Measurements from ENCODE around the gene INTS7. TPM values are rescaled to one million over a fixed set of nuclear protein-coding genes. Genes with fewer than 3 reads are reported as not detected.

INTS7 gene
- polyA plus RNA-seq, 1 of the 3 experiments (the other 2 are of a cell fraction) = 8.7 TPM

- H3K79me2 ChIP-seq (ENCODE audit: insufficient read depth) = peaks cover 86% of the 10 kb centered on the region
- no peak for TF ChIP-seq FOXM1 (IDR thresholded peaks at IDR 0.05; ENCODE audit: low read depth)
- no peak for TF ChIP-seq TEAD4 (IDR thresholded peaks at IDR 0.05; ENCODE audit: borderline replicate concordance, insufficient read depth)
- TF ChIP-seq MEF2A (IDR thresholded peaks at IDR 0.05; ENCODE audit: borderline replicate concordance, low read depth) = no peak
- TF ChIP-seq RXRA (IDR thresholded peaks at IDR 0.05; ENCODE audit: borderline replicate concordance, low read depth) = no peak
- TF ChIP-seq GABPA (IDR thresholded peaks at IDR 0.05; ENCODE audit: low read depth) = no peak
- TF ChIP-seq FOXJ3 (CRISPR knock-in tag; IDR thresholded peaks at IDR 0.05) = no peak
- no peak for TF ChIP-seq MXI1 (IDR thresholded peaks at IDR 0.05; ENCODE audit: low read depth, low read length)
- peaks cover 0 to 8% of the 10 kb centered on the region in 2 experiments for H3K36me3 ChIP-seq (replicated peaks in 1 of 2; ENCODE audit: control insufficient read depth in 1 of 2, insufficient read depth in 2 of 2, low read length in 1 of 2)
- ChIA-PET CTCF (interaction anchor here (1.0 to 4.4 kb wide), 5 partner anchors 13 to 359 kb away, joined by 5 to 14 read pairs (median 9); no protein-coding TSS in a partner anchor), POLR2A (no interaction called here)
- no peak overlapping the region for H3K27ac ChIP-seq (ENCODE audit: low read depth in 2 of 2, low read length in 1 of 2)
- no peak for DNase-seq
- no peaks in the 10 kb centered on the region; the same call in 1 of the 2 replicates for H4K20me1 ChIP-seq (ENCODE audit: insufficient read depth)
- no peaks in the 10 kb centered on the region for H3K9me3 ChIP-seq
- no peak overlapping the region for H3K4me3 ChIP-seq (ENCODE audit: low read depth in 2 of 2, low read length in 1 of 2)
- no peaks in the 10 kb centered on the region for H3K9me2 ChIP-seq
- peaks cover 2% of the 10 kb centered on the region for H3F3A ChIP-seq (replicated peaks; ENCODE audit: insufficient read depth)
- peaks cover 0 to 17% of the 10 kb centered on the region in 2 experiments; a peak in 3 of 4 replicates for H3K4me1 ChIP-seq (ENCODE audit: control insufficient read depth in 1 of 2, insufficient read depth in 2 of 2, low read depth in 1 of 2, low read length in 1 of 2)
- H3K4me2 ChIP-seq = no peak overlapping the region
- no peaks in the 10 kb centered on the region for H3K27me3 ChIP-seq (ENCODE audit: insufficient read depth)
- H2AFZ ChIP-seq (ENCODE audit: low read depth) = no peak overlapping the region; the same call in 1 of the 2 replicates
- 88% methylated on average over 2 of the region's 2 CpGs for WGBS (ENCODE audit: low lambda C conversion rate)
- H3K9ac ChIP-seq = no peak overlapping the region
These were observed 4.3 kb upstream of the INTS7 start for GRCh38 chr1:212039622-212040021.

GRCh38 chr1:212037900-212038299 lies 2.5 kb upstream of the INTS7 start:
- CTCF ChIA-PET = interaction anchor here (1.3 to 1.9 kb wide), 2 partner anchors 357 to 418 kb away, joined by 4 to 9 read pairs; no protein-coding TSS in a partner anchor
- peak overlapping the region; percentile 93 for H2AFZ ChIP-seq (ENCODE audit: low read depth)
- 51% methylated on average over 3 of the region's 3 CpGs for WGBS (ENCODE audit: low lambda C conversion rate)
- TF ChIP-seq EZH2phosphoT487 (IDR thresholded peaks at IDR 0.05; ENCODE audit: borderline replicate concordance, low read depth) = no peak
- TF ChIP-seq USF2 (IDR thresholded peaks at IDR 0.05; ENCODE audit: borderline replicate concordance, low read depth, low read length) = no peak
- no peak for TF ChIP-seq TAF1 (IDR thresholded peaks at IDR 0.05; ENCODE audit: borderline replicate concordance, low read depth, low read length)
- TF ChIP-seq CHD2 (IDR thresholded peaks at IDR 0.05; ENCODE audit: low read length, partially characterized antibody) = no peak
- no peak for TF ChIP-seq YY1 (IDR thresholded peaks at IDR 0.05; ENCODE audit: low read depth)
- TF ChIP-seq, protein P1, sequence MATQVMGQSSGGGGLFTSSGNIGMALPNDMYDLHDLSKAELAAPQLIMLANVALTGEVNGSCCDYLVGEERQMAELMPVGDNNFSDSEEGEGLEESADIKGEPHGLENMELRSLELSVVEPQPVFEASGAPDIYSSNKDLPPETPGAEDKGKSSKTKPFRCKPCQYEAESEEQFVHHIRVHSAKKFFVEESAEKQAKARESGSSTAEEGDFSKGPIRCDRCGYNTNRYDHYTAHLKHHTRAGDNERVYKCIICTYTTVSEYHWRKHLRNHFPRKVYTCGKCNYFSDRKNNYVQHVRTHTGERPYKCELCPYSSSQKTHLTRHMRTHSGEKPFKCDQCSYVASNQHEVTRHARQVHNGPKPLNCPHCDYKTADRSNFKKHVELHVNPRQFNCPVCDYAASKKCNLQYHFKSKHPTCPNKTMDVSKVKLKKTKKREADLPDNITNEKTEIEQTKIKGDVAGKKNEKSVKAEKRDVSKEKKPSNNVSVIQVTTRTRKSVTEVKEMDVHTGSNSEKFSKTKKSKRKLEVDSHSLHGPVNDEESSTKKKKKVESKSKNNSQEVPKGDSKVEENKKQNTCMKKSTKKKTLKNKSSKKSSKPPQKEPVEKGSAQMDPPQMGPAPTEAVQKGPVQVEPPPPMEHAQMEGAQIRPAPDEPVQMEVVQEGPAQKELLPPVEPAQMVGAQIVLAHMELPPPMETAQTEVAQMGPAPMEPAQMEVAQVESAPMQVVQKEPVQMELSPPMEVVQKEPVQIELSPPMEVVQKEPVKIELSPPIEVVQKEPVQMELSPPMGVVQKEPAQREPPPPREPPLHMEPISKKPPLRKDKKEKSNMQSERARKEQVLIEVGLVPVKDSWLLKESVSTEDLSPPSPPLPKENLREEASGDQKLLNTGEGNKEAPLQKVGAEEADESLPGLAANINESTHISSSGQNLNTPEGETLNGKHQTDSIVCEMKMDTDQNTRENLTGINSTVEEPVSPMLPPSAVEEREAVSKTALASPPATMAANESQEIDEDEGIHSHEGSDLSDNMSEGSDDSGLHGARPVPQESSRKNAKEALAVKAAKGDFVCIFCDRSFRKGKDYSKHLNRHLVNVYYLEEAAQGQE (IDR thresholded peaks at IDR 0.05; ENCODE audit: low read depth, low read length) = no peak
- TF ChIP-seq JUND (IDR thresholded peaks at IDR 0.05) = no peak
- no peak for TF ChIP-seq SIN3A (IDR thresholded peaks at IDR 0.05; ENCODE audit: borderline replicate concordance, low read depth, low read length)
- no peak for TF ChIP-seq EP300 (IDR thresholded peaks at IDR 0.05; ENCODE audit: borderline replicate concordance in 1 of 2, low read depth in 1 of 2, low read length in 1 of 2)
- TF ChIP-seq RFX5 (IDR thresholded peaks at IDR 0.05; ENCODE audit: low read length) = no peak
- no peak for TF ChIP-seq FOSL2 (IDR thresholded peaks at IDR 0.05; ENCODE audit: borderline replicate concordance, low read depth)
- no peak for TF ChIP-seq RAD21 (IDR thresholded peaks at IDR 0.05; ENCODE audit: low read length)
- no peak for TF ChIP-seq NRF1 (IDR thresholded peaks at IDR 0.05; ENCODE audit: low read depth, low read length)
- TF ChIP-seq MEF2A (IDR thresholded peaks at IDR 0.05; ENCODE audit: borderline replicate concordance, low read depth) = no peak
- TF ChIP-seq, protein P2, sequence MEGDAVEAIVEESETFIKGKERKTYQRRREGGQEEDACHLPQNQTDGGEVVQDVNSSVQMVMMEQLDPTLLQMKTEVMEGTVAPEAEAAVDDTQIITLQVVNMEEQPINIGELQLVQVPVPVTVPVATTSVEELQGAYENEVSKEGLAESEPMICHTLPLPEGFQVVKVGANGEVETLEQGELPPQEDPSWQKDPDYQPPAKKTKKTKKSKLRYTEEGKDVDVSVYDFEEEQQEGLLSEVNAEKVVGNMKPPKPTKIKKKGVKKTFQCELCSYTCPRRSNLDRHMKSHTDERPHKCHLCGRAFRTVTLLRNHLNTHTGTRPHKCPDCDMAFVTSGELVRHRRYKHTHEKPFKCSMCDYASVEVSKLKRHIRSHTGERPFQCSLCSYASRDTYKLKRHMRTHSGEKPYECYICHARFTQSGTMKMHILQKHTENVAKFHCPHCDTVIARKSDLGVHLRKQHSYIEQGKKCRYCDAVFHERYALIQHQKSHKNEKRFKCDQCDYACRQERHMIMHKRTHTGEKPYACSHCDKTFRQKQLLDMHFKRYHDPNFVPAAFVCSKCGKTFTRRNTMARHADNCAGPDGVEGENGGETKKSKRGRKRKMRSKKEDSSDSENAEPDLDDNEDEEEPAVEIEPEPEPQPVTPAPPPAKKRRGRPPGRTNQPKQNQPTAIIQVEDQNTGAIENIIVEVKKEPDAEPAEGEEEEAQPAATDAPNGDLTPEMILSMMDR (IDR thresholded peaks at IDR 0.05) = no peak
- TF ChIP-seq, protein P3, sequence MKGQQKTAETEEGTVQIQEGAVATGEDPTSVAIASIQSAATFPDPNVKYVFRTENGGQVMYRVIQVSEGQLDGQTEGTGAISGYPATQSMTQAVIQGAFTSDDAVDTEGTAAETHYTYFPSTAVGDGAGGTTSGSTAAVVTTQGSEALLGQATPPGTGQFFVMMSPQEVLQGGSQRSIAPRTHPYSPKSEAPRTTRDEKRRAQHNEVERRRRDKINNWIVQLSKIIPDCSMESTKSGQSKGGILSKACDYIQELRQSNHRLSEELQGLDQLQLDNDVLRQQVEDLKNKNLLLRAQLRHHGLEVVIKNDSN (IDR thresholded peaks at IDR 0.05; ENCODE audit: borderline replicate concordance, low read depth) = no peak

More at GRCh38 chr1:212037900-212038299, 2.5 kb upstream of the INTS7 start:
- H3K4me1 ChIP-seq (ENCODE audit: control insufficient read depth in 1 of 2, insufficient read depth in 2 of 2, low read depth in 1 of 2, low read length in 1 of 2) = peaks cover 5 to 21% of the 10 kb centered on the region in 2 experiments; a peak in 3 of 4 replicates
- peak overlapping the region; percentile 17 to 89 for H3K4me3 ChIP-seq (ENCODE audit: low read depth in 2 of 2, low read length in 1 of 2)
- H3K9ac ChIP-seq = no peak overlapping the region
- no peaks in the 10 kb centered on the region; the same call in 1 of the 2 replicates for H4K20me1 ChIP-seq (ENCODE audit: insufficient read depth)
- H3F3A ChIP-seq (replicated peaks; ENCODE audit: insufficient read depth) = peaks cover 6% of the 10 kb centered on the region
- H3K27ac ChIP-seq (ENCODE audit: low read depth in 2 of 2, low read length in 1 of 2) = peak overlapping the region; percentile 7 to 64; a peak in 3 of 4 replicates
- H3K9me3 ChIP-seq = no peaks in the 10 kb centered on the region
- DNase-seq = no peak
- H3K79me2 ChIP-seq (ENCODE audit: insufficient read depth) = peaks cover 89% of the 10 kb centered on the region
- H3K9me2 ChIP-seq = no peaks in the 10 kb centered on the region
- no peaks in the 10 kb centered on the region for H3K27me3 ChIP-seq (ENCODE audit: insufficient read depth)
- POLR2A ChIA-PET = no interaction called here
- H3K36me3 ChIP-seq (replicated peaks in 1 of 2; ENCODE audit: control insufficient read depth in 1 of 2, insufficient read depth in 2 of 2, low read length in 1 of 2) = peaks cover 0 to 8% of the 10 kb centered on the region in 2 experiments
- H3K4me2 ChIP-seq = peak overlapping the region; percentile 86
